ENCODE results near the gene NEO1. TPM values are rescaled to one million over a fixed set of nuclear protein-coding genes. Genes with fewer than 3 reads are reported as not detected.

NEO1 gene
- total RNA-seq, 2 donors from 2014 or later = 5.2 to 5.3 TPM

- ATAC-seq (no peak), DNase-seq (ENCODE audit: low spot score in 2 of 2) (no peak)
- H3K27ac Mint-ChIP-seq = no peak overlapping the region
- H3K9me3 Mint-ChIP-seq = no peaks in the 10 kb centered on the region
- no peaks in the 10 kb centered on the region for H3K36me3 Mint-ChIP-seq
Measured at GRCh38 chr15:73331991-73332925, 280.0 kb downstream of the NEO1 start.

GRCh38 chr15:73333001-73333400 lies 280.7 kb downstream of the NEO1 start:
- ATAC-seq = no peak
- Mint-ChIP-seq H3K9me3 (no peaks in the 10 kb centered on the region), H3K36me3 (no peaks in the 10 kb centered on the region), H3K27ac (no peak overlapping the region)
- DNase-seq (ENCODE audit: low spot score in 2 of 2) = no peak

- no peaks in the 10 kb centered on the region for H3K9me3 Mint-ChIP-seq
- DNase-seq (ENCODE audit: low spot score in 2 of 2) = no peak
- no peak for ATAC-seq
- no peak overlapping the region for H3K27ac Mint-ChIP-seq
- no peaks in the 10 kb centered on the region for H3K36me3 Mint-ChIP-seq
Measured at GRCh38 chr15:73334086-73334485, 281.8 kb downstream of the NEO1 start.

GRCh38 chr15:73335026-73335425 lies 282.8 kb downstream of the NEO1 start:
- H3K27ac Mint-ChIP-seq = no peak overlapping the region
- H3K9me3 Mint-ChIP-seq = no peaks in the 10 kb centered on the region
- no peaks in the 10 kb centered on the region for H3K36me3 Mint-ChIP-seq
- DNase-seq (ENCODE audit: low spot score in 2 of 2) = no peak
- no peak for ATAC-seq

- no peak for ATAC-seq
- Mint-ChIP-seq H3K9me3 (no peaks in the 10 kb centered on the region), H3K36me3 (no peaks in the 10 kb centered on the region), H3K27ac (no peak overlapping the region)
- DNase-seq (ENCODE audit: low spot score in 2 of 2) = no peak
Measured at GRCh38 chr15:73335471-73335870, 283.2 kb downstream of the NEO1 start.

- Mint-ChIP-seq H3K36me3 (no peaks in the 10 kb centered on the region), H3K27ac (no peak overlapping the region), H3K9me3 (no peaks in the 10 kb centered on the region)
- no peak for DNase-seq (ENCODE audit: low spot score in 2 of 2)
- ATAC-seq = no peak
Measured at GRCh38 chr15:73336756-73337155, 284.5 kb downstream of the NEO1 start.

GRCh38 chr15:73337187-73337586 lies 284.9 kb downstream of the NEO1 start:
- DNase-seq (ENCODE audit: low spot score in 2 of 2) (no peak), ATAC-seq (no peak)
- Mint-ChIP-seq H3K9me3 (no peaks in the 10 kb centered on the region), H3K27ac (no peak overlapping the region), H3K36me3 (no peaks in the 10 kb centered on the region)

GRCh38 chr15:73338058-73338457 lies 285.8 kb downstream of the NEO1 start:
- peaks cover 0 to 2% of the 10 kb centered on the region in 2 donors for H3K36me3 Mint-ChIP-seq
- H3K27ac Mint-ChIP-seq = no peak overlapping the region
- DNase-seq (ENCODE audit: low spot score in 2 of 2) (no peak), ATAC-seq (no peak)
- peaks cover 3 to 6% of the 10 kb centered on the region in 2 donors for H3K9me3 Mint-ChIP-seq

- Mint-ChIP-seq H3K36me3 (peaks cover 0 to 9% of the 10 kb centered on the region in 2 donors), H3K27ac (no peak overlapping the region), H3K9me3 (peaks cover 6 to 10% of the 10 kb centered on the region in 2 donors)
- ATAC-seq (no peak), DNase-seq (ENCODE audit: low spot score in 2 of 2) (no peak)
Measured at GRCh38 chr15:73338606-73339374, 286.5 kb downstream of the NEO1 start.

- DNase-seq (ENCODE audit: low spot score in 2 of 2) (no peak), ATAC-seq (no peak)
- peaks cover 6 to 10% of the 10 kb centered on the region in 2 donors for H3K9me3 Mint-ChIP-seq
- H3K27ac Mint-ChIP-seq = no peak overlapping the region
- peaks cover 0 to 9% of the 10 kb centered on the region in 2 donors for H3K36me3 Mint-ChIP-seq
Measured at GRCh38 chr15:73340502-73341192, 288.4 kb downstream of the NEO1 start.

- no peak for ATAC-seq
- no peak overlapping the region for H3K27ac Mint-ChIP-seq
- H3K36me3 Mint-ChIP-seq = peaks cover 0 to 9% of the 10 kb centered on the region in 2 donors
- H3K9me3 Mint-ChIP-seq = peaks cover 6 to 10% of the 10 kb centered on the region in 2 donors
- no peak for DNase-seq (ENCODE audit: low spot score in 2 of 2)
Measured at GRCh38 chr15:73341886-73342600, 289.8 kb downstream of the NEO1 start.

GRCh38 chr15:73344056-73344455 lies 291.8 kb downstream of the NEO1 start:
- DNase-seq (ENCODE audit: low spot score in 2 of 2) (no peak), ATAC-seq (no peak)
- H3K36me3 Mint-ChIP-seq = peaks cover 0 to 9% of the 10 kb centered on the region in 2 donors
- no peak overlapping the region for H3K27ac Mint-ChIP-seq
- peaks cover 6 to 10% of the 10 kb centered on the region in 2 donors for H3K9me3 Mint-ChIP-seq

- ATAC-seq (no peak), DNase-seq (ENCODE audit: low spot score in 2 of 2) (no peak)
- Mint-ChIP-seq H3K36me3 (peaks cover 0 to 9% of the 10 kb centered on the region in 2 donors), H3K9me3 (peaks cover 6 to 10% of the 10 kb centered on the region in 2 donors), H3K27ac (no peak overlapping the region)
Measured at GRCh38 chr15:73345658-73346057, 293.4 kb downstream of the NEO1 start.

GRCh38 chr15:73346735-73347312 lies 294.6 kb downstream of the NEO1 start:
- peaks cover 0 to 9% of the 10 kb centered on the region in 2 donors for H3K36me3 Mint-ChIP-seq
- ATAC-seq (no peak), DNase-seq (ENCODE audit: low spot score in 2 of 2) (peak in 1 of 2 donors; percentile 66)
- no peak overlapping the region for H3K27ac Mint-ChIP-seq
- peaks cover 6 to 10% of the 10 kb centered on the region in 2 donors for H3K9me3 Mint-ChIP-seq

- Mint-ChIP-seq H3K9me3 (no peaks in the 10 kb centered on the region), H3K36me3 (no peaks in the 10 kb centered on the region), H3K27ac (no peak overlapping the region)
- DNase-seq (ENCODE audit: low spot score in 2 of 2) (no peak), ATAC-seq (no peak)
Measured at GRCh38 chr15:73349191-73349590, 296.9 kb downstream of the NEO1 start.

- DNase-seq (ENCODE audit: low spot score in 2 of 2) = no peak
- Mint-ChIP-seq H3K27ac (no peak overlapping the region), H3K9me3 (no peaks in the 10 kb centered on the region), H3K36me3 (no peaks in the 10 kb centered on the region)
- ATAC-seq = no peak
Measured at GRCh38 chr15:73352082-73352481, 299.8 kb downstream of the NEO1 start.

Measured in activated naive CD4-positive, alpha-beta T cell treated with anti-CD3 and anti-CD28 coated beads, Interleukin-2, amount 50 U/mL, for 72 hours (primary cell).